Amygdala (tissue), 56 donors: ENCODE measurements around the gene DIRAS1.
A peak's percentile ranks its signal among the peaks of the same experiment; 100 is the strongest.
"Not testable (repeated sequence)": the region's sequence is repeated elsewhere in the genome, so short reads cannot be mapped to it uniquely, and the experiment has no call there.

Experiments
- DNase-seq, 56 donors: peaks; one replicate each; lab custom pipeline; 2025; lab: John Stamatoyannopoulos, UW

DIRAS1 gene

DNA sequence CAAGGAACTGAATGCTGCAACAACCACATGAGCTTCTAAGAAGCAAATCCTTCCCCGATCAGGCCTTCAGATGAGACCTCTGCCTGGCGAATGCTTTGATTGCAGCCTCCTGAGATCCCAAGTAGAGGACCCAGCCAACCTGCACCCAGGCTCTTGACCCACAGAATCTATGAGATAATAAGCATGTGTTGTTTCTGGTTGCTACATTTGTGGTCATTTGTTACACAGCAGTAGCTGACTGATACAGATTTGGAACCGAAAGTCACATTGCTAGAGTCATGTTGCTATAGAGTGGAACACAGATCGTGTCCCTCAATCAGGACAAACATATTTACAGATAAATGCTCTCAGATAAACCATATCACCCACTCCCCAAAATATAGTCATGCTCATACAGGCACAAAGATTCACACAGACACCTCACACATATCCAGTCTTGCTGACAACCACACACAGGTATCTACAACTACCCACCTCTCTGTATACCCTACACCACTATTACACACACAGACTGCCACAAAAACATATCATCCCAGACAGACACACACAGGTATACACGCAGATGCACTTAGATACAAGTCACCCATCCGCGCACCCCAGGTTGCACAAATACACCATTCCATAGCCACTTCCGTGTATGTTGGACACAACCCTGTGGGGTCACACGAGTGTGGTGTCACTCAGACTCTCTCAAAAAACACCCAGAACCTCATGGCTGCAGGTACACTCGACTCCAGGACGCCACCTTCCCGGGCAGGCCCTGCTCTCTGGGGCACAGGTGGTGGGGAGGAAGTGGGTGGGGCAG, 5.5 kb downstream of the DIRAS1 start:
- DNase-seq: no peak

GRCh38 chr19:2714531-2715269, 6.5 kb downstream of the DIRAS1 start:
- DNase-seq: no peak

- DNase-seq: not testable (repeated sequence)
Observed at GRCh38 chr19:2714102-2714501, 7.1 kb downstream of the DIRAS1 start.

DNA sequence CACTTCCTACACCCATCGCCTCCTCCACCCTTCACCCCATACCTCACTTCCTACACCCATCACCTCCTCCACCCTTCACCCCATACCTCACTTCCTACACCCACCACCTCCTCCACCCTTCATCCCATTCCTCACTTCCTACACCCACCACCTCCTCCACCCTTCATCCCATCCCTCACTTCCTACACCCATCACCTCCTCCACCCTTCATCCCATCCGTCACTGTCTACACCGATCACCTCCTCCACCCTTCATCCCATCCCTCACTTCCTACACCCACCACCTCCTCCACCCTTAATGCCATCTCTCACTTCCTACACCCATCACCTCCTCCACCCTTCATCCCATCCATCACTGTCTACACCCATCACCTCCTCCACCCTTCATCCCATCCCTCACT, 8.0 kb downstream of the DIRAS1 start:
- DNase-seq: not testable (repeated sequence)

GRCh38 chr19:2711875-2712205, 9.3 kb downstream of the DIRAS1 start:
- no peak for DNase-seq

GRCh38 chr19:2711172-2711874, 9.8 kb downstream of the DIRAS1 start:
- no peak for DNase-seq

GRCh38 chr19:2706251-2706650, 14.9 kb downstream of the DIRAS1 start:
- no peak for DNase-seq

GRCh38 chr19:2703691-2704216, 17.4 kb downstream of the DIRAS1 start:
- DNase-seq: no peak

DNA sequence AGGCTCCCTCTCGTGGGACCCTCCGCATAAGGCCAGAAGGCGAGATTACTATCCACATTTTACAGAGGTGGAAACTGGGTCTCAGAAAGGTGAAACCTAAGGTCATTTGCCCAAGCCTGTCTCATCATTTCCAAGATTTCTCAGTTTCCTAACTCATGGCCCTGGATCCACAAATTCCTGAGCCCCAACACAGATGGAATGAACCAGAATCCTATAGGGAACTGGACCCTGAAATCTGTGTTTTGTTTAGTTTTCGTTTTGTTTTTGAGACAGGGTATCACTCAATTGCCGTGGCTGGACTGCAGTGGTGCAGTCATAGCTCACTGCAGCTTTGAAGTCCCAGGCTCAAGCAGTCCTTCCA, 18.1 kb downstream of the DIRAS1 start:
- DNase-seq: no peak

GRCh38 chr19:2702170-2703076, 18.7 kb downstream of the DIRAS1 start, which contains the start of gene GNG7:
Gene GNG7 (minus strand): TSS chr19:2702694. CDS start chr19:2520688, 182,006 bp downstream.
- DNase-seq: peak in 55 of 56 donors; percentile 64 to 97 (median 87)

GRCh38 chr19:2701361-2702169, 19.6 kb downstream of the DIRAS1 start:
- no peak for DNase-seq

- DNase-seq: peak in 13 of 56 donors; percentile 10 to 59 (median 25)
Observed at GRCh38 chr19:2700660-2701360, 20.4 kb downstream of the DIRAS1 start.

DNA sequence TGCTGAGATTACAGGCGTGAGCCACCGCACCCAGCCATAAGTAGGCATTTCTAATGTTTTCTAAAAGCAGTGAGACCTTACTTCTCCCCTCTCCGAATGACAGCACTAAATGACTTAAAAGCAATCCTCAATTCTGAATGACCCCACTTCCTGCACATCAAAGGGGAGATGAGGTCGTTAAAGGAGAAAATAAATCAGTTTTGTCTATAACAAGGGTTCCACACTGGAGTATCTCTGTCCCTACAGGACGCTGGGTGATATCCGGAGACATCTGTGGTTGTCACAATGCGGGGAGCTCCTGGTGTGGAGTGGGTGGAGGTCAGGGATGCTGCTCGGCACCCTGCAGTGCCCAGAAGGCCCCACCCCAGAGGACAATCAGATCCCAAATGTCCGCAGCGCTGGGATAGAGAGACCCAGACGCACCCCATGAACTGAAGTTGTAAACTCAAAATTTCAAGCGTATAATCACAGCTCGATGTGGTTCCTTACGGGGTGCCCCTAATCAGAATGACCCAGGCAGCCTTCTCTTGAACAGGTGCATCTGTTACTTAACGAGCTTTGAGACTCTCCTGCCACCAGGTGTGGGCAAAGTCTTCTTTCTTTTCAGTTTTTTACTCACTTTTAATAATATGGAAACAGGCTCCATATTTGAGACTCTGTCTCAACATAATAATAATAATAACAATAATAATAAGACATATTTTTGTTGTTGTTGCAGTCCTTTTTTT, 21.6 kb downstream of the DIRAS1 start:
- peak in 1 of 56 donors; percentile 9 for DNase-seq

GRCh38 chr19:2694196-2694595, 27.0 kb downstream of the DIRAS1 start:
- DNase-seq: peak in 9 of 56 donors; percentile 19 to 54 (median 29)

DNA sequence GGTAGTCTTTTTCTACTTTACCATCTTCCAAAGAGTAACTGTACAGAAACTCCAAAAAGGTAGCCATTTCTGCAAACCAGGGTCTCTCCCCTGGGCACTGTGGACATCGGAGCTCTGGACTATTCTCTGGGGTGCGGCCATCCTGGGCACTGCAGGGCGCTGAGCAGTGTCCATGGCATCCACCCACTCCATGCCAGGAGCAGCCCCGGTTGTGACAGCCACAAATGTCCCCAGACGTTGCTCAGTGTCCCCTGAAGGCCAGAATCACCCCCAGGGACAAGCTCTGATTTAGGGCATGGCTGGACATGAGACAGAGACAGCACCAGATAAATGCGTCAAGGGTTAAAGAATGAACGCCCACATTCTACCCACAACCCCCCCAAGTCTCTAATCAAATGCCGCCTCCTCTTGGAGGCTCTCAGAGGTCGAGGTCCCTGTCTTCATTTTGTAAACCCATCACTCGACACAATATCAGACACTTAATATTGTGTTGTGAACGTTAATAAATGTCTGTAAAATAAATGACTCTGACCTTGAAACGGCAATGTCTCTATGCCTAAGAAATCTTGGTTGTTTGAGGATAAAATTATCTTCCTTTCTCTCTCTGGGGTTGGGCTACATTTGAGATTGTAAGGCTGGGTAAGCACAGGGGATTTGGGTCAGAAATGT, 27.5 kb downstream of the DIRAS1 start:
- DNase-seq: peak in 1 of 56 donors; percentile 14

- DNase-seq: peak in 52 of 56 donors; percentile 31 to 94 (median 76)
Observed at GRCh38 chr19:2691951-2692350, 29.2 kb downstream of the DIRAS1 start.

- DNase-seq: no peak
Observed at GRCh38 chr19:2690856-2691255, 30.3 kb downstream of the DIRAS1 start.
